Body of pancreas (tissue), 4 donors: ENCODE data around the gene TSSC4. TPM values are rescaled to one million over a fixed set of nuclear protein-coding genes. Genes with fewer than 3 reads are reported as not detected.

Source experiments
- ATAC-seq: fragments of 150-250 bp; one replicate; pipeline ENCODE4 v1.9.1; 2016
- DNase-seq, 4 donors: peaks; one replicate each; pipeline ENCODE4 v3.0.0-alpha.2; 2019
- H3K27ac ChIP-seq, 4 donors: fragments of 200-600 bp; sonication (generic); 1 replicate in 3 of 4; 2 replicates in 1 of 4; pipeline versions ENCODE4 v1.5.1 to v1.6.1; 2016 to 2019; ENCODE audit warnings: mild to moderate bottlenecking in 1 of 4, mixed read lengths in 1 of 4, moderate library complexity in 1 of 4
- H3K27me3 ChIP-seq, 2 donors: fragments of 200-600 bp; sonication (generic); one replicate each; pipeline ENCODE4 v1.6.0; 2016; ENCODE audit warnings: mild to moderate bottlenecking in 1 of 2
- H3K36me3 ChIP-seq, 2 donors: fragments of 200-600 bp; sonication (generic); replicated peaks in 1 of 2; 2 replicates each; pipeline ENCODE4 v1.5.1; 2016; ENCODE audit warnings: low read depth in 2 of 2; ENCODE audit not compliant: insufficient read depth in 1 of 2
- H3K4me1 ChIP-seq: fragments of 200-600 bp; sonication (generic); one replicate; pipeline ENCODE4 v1.6.0; 2016
- H3K4me3 ChIP-seq, 2 donors: fragments of 200-600 bp; sonication (generic); 1 replicate in 1 of 2; 2 replicates in 1 of 2; pipeline ENCODE4 v1.5.1; 2016 to 2019
- H3K9me3 ChIP-seq, 3 donors: fragments of 200-600 bp; sonication (generic); 1 replicate in 2 of 3; 2 replicates in 1 of 3; pipeline ENCODE4 v1.5.1; 2016
- CTCF ChIP-seq, 7 experiments: fragments of 450-650 bp in 4 of 7; fragments of 200-600 bp in 3 of 7; sonication (generic) in 3 of 7; IDR thresholded peaks; one replicate each; pipeline ENCODE4 v1.5.1; 2016 to 2019; ENCODE audit warnings: antibody characterized with exemption in 7 of 7
- POLR2A ChIP-seq, 3 donors: fragments of 450-650 bp; IDR thresholded peaks; one replicate each; pipeline ENCODE4 v1.6.1; 2016; ENCODE audit warnings: antibody characterized with exemption in 3 of 3, mild to moderate bottlenecking in 2 of 3
- WGBS, 2 donors: methylation state at CpG; one replicate each; pipeline ENCODE4 v1.1.5; 2017; 5-methylcytosine and 5-hydroxymethylcytosine counted together
- intact Hi-C: fragments of 100-400 bp; cut with DNase I; formaldehyde crosslinking; loops from one replicate; pipeline ENCODE4 v1.15.1; 2023
- total RNA-seq, 2 donors: library from RNA; depleted of rRNA; stranded (reverse); fragments of >200 nt; gene quantifications; one replicate each; pipeline ENCODE4 v1.1.0, GENCODE V29; 2016

TSSC4 gene
- total RNA-seq, 2 donors from 2014 or later, result 21.5 to 25.7 TPM

GRCh38 chr11:2427721-2428321, 27.3 kb downstream of the TSSC4 start:
- Histone ChIP-seq H3K9me3 (no peaks in the 10 kb centered on the region), H3K4me3 (no peak overlapping the region), H3K36me3 (no peaks in the 10 kb centered on the region), H3K4me1 (no peaks in the 10 kb centered on the region), H3K27me3 (no peaks in the 10 kb centered on the region), H3K27ac (no peak overlapping the region)
- ATAC-seq (peak; percentile 8), DNase-seq (no peak)
- WGBS, 2 donors, result 38 to 54% methylated on average over 7 to 10 of the region's 12 CpGs
- no peak for TF ChIP-seq CTCF (IDR thresholded peaks at IDR 0.05)
- intact Hi-C loops, result loop anchor here (2.0 to 5.0 kb wide), 2 partner anchors 103 to 464 kb away; no protein-coding TSS in a partner anchor

GRCh38 chr11:2428322-2428795, 27.8 kb downstream of the TSSC4 start:
- ATAC-seq, result peak; percentile 77
- Histone ChIP-seq H3K4me3 (no peak overlapping the region), H3K4me1 (no peaks in the 10 kb centered on the region), H3K9me3 (no peaks in the 10 kb centered on the region), H3K36me3 (no peaks in the 10 kb centered on the region), H3K27ac (no peak overlapping the region), H3K27me3 (no peaks in the 10 kb centered on the region)
- TF ChIP-seq CTCF (IDR thresholded peaks at IDR 0.05), result peak; percentile 90 to 100 (median 96)
- no peak for TF ChIP-seq POLR2A (IDR thresholded peaks at IDR 0.05)
- WGBS, 2 donors, result 52 to 54% methylated on average over 8 of the region's 8 CpGs
- peak; percentile 86 to 89 (median 88) for DNase-seq
- intact Hi-C loops, result loop anchor here (5.0 kb wide), 1 partner anchor 464 kb away; no protein-coding TSS in a partner anchor

GRCh38 chr11:2431395-2431794, 30.8 kb downstream of the TSSC4 start:
- no peaks in the 10 kb centered on the region for H3K36me3 ChIP-seq
- 79 to 94% methylated on average over 1 of the region's 1 CpG for WGBS, 2 donors
- intact Hi-C loops, result no loop called here

GRCh38 chr11:2432171-2432621, 31.6 kb downstream of the TSSC4 start:
- intact Hi-C loops, result no loop called here
- 83% methylated on average over 12 to 15 of the region's 15 CpGs for WGBS, 2 donors
- no peaks in the 10 kb centered on the region for H3K9me3 ChIP-seq
- ATAC-seq (no peak), DNase-seq (no peak)
- no peaks in the 10 kb centered on the region for H3K36me3 ChIP-seq
- no peaks in the 10 kb centered on the region for H3K27me3 ChIP-seq
- TF ChIP-seq CTCF (IDR thresholded peaks at IDR 0.05), result no peak
- TF ChIP-seq POLR2A (IDR thresholded peaks at IDR 0.05), result no peak
- no peak overlapping the region for H3K4me3 ChIP-seq
- H3K4me1 ChIP-seq, result no peaks in the 10 kb centered on the region
- H3K27ac ChIP-seq, result no peak overlapping the region

More at GRCh38 chr11:2431395-2431794, 30.8 kb downstream of the TSSC4 start:
- H3K4me3 ChIP-seq, result no peak overlapping the region
- no peaks in the 10 kb centered on the region for H3K4me1 ChIP-seq
- DNase-seq (no peak), ATAC-seq (no peak)
- H3K27me3 ChIP-seq, result no peaks in the 10 kb centered on the region
- TF ChIP-seq CTCF (IDR thresholded peaks at IDR 0.05) (no peak), POLR2A (IDR thresholded peaks at IDR 0.05) (no peak)
- H3K9me3 ChIP-seq, result no peaks in the 10 kb centered on the region
- H3K27ac ChIP-seq, result no peak overlapping the region

- H3K36me3 ChIP-seq, result no peaks in the 10 kb centered on the region
- intact Hi-C loops, result no loop called here
- DNase-seq, result no peak
- TF ChIP-seq POLR2A (IDR thresholded peaks at IDR 0.05) (no peak), CTCF (IDR thresholded peaks at IDR 0.05) (no peak)
- H3K4me3 ChIP-seq, result no peak overlapping the region
- H3K27me3 ChIP-seq, result no peaks in the 10 kb centered on the region
- H3K9me3 ChIP-seq, result no peaks in the 10 kb centered on the region
- no peaks in the 10 kb centered on the region for H3K4me1 ChIP-seq
- ATAC-seq, result no peak
- WGBS, 2 donors, result 40 to 92% methylated on average over 1 to 13 of the region's 13 CpGs
- no peak overlapping the region for H3K27ac ChIP-seq
Measured at GRCh38 chr11:2432628-2433071, 32.1 kb downstream of the TSSC4 start.
